Tibial nerve (tissue), 4 donors: ENCODE measurements around the gene RUFY3.
A peak's percentile ranks its signal among the peaks of the same experiment; 100 is the strongest.

Experiments used
- CTCF ChIP-seq, 5 experiments: fragments of 200-600 bp in 3 of 5; fragments of 450-650 bp in 2 of 5; sonication (generic) in 3 of 5; IDR thresholded peaks; one replicate each; pipeline ENCODE4 v1.5.1; 2016 to 2019; ENCODE audit warnings: antibody characterized with exemption in 5 of 5, mild to moderate bottlenecking in 3 of 5, moderate library complexity in 2 of 5
- EP300 ChIP-seq, 2 donors: sonication (generic); formaldehyde crosslinking; IDR thresholded peaks; one replicate each; pipeline ENCODE4 v1.6.1; 2017; ENCODE audit warnings: antibody characterized with exemption in 2 of 2, mild to moderate bottlenecking in 1 of 2

GRCh38 chr4:70838666-70839588 lies 117.2 kb downstream of the RUFY3 start:
- TF ChIP-seq CTCF (IDR thresholded peaks at IDR 0.05), result no peak
- peak in 1 of 2 donors; percentile 44 for TF ChIP-seq EP300 (IDR thresholded peaks at IDR 0.05)
